SK-N-SH (cell line): ENCODE data around the gene AGAP1. TPM values are rescaled to one million over a fixed set of nuclear protein-coding genes. Genes with fewer than 3 reads are reported as not detected.

Source experiments
- CTCF ChIA-PET: fragments of 300-600, 350-600 bp; formaldehyde crosslinking; extraction: SDS; loops from one replicate; lab custom pipeline; 2021; lab: Yijun Ruan, JAX
- POLR2A ChIA-PET: fragments of 350-600 bp; sonication (Branson Sonifier 250); formaldehyde crosslinking; extraction: SDS; loops from one replicate; lab custom pipeline; 2020; ENCODE audit warnings: antibody characterized with exemption, inconsistent platforms; lab: Yijun Ruan, JAX
- DNase-seq: peaks from one replicate; pipeline ENCODE4 v3.0.0; 2012
- H2AFZ ChIP-seq: fragments of 200-600 bp; sonication (generic); 2 replicates; pipeline ENCODE4 v1.8.1; 2016; ENCODE audit warnings: antibody characterized with exemption, mild to moderate bottlenecking, low read depth
- H3F3A ChIP-seq: fragments of 200-600 bp; sonication (generic); replicated peaks from 2 replicates; pipeline ENCODE3; 2016; ENCODE audit warnings: antibody characterized with exemption, mild to moderate bottlenecking; ENCODE audit not compliant: insufficient read depth
- H3K27ac ChIP-seq, 2 experiments: fragments of 200-500 bp in 1 of 2; fragments of 200-600 bp in 1 of 2; sonication (Bioruptor generic) in 1 of 2; sonication (generic), shearing (Covaris generic) in 1 of 2; 2 replicates each; pipeline versions ENCODE4 v1.5.1 to v1.6.1; 2014 to 2016; ENCODE audit warnings: low read depth in 2 of 2, inconsistent platforms in 1 of 2, low read length in 1 of 2, mild to moderate bottlenecking in 1 of 2, mixed read lengths in 1 of 2
- H3K27me3 ChIP-seq: fragments of 200-600 bp; sonication (generic), shearing (Covaris generic); 2 replicates; pipeline ENCODE4 v1.6.1; 2016; ENCODE audit warnings: mixed run types; ENCODE audit not compliant: insufficient read depth
- H3K36me3 ChIP-seq, 2 experiments: fragments of 200-500 bp in 1 of 2; fragments of 200-600 bp in 1 of 2; sonication (Bioruptor generic) in 1 of 2; sonication (generic) in 1 of 2; replicated peaks in 1 of 2; 2 replicates each; pipeline versions ENCODE3 to v1.5.1; 2014 to 2016; ENCODE audit warnings: low read length in 1 of 2, mild to moderate bottlenecking in 1 of 2; ENCODE audit not compliant: insufficient read depth in 2 of 2, control insufficient read depth in 1 of 2
- H3K4me1 ChIP-seq, 2 experiments: fragments of 200-500 bp in 1 of 2; fragments of 200-600 bp in 1 of 2; sonication (Bioruptor generic) in 1 of 2; sonication (generic), shearing (Covaris generic) in 1 of 2; 2 replicates each; pipeline versions ENCODE4 v1.5.1 to v1.6.1; 2014 to 2016; ENCODE audit warnings: low read depth in 1 of 2, low read length in 1 of 2, mixed run types in 1 of 2; ENCODE audit not compliant: insufficient read depth in 2 of 2, control insufficient read depth in 1 of 2
- H3K4me2 ChIP-seq: fragments of 200-600 bp; sonication (generic), shearing (Covaris generic); 2 replicates; pipeline ENCODE4 v1.6.1; 2017; ENCODE audit warnings: mixed run types
- H3K4me3 ChIP-seq, 2 experiments: fragments of 200-500 bp in 1 of 2; fragments of 200-600 bp in 1 of 2; sonication (Bioruptor generic) in 1 of 2; sonication (generic), shearing (Covaris generic) in 1 of 2; 2 replicates each; pipeline versions ENCODE4 v1.5.1 to v1.8.1; 2014 to 2016; ENCODE audit warnings: low read depth in 2 of 2, inconsistent platforms in 1 of 2, low read length in 1 of 2, mild to moderate bottlenecking in 1 of 2, mixed read lengths in 1 of 2, moderate library complexity in 1 of 2
- H3K79me2 ChIP-seq: fragments of 200-600 bp; sonication (generic); 2 replicates; pipeline ENCODE4 v1.8.1; 2017; ENCODE audit warnings: mild to moderate bottlenecking; ENCODE audit not compliant: insufficient read depth
- H3K9ac ChIP-seq: fragments of 200-600 bp; sonication (generic); 2 replicates; pipeline ENCODE4 v1.6.1; 2017; ENCODE audit warnings: mixed run types
- H3K9me2 ChIP-seq: fragments of 200-600 bp; sonication (generic); 2 replicates; pipeline ENCODE4 v1.6.1; 2017; ENCODE audit warnings: mixed run types
- H3K9me3 ChIP-seq: fragments of 200-600 bp; sonication (generic); 2 replicates; pipeline ENCODE4 v1.6.1; 2017; ENCODE audit warnings: mixed run types, mild to moderate bottlenecking, moderate library complexity
- H4K20me1 ChIP-seq: fragments of 200-600 bp; sonication (generic); 2 replicates; pipeline ENCODE4 v1.6.1; 2017; ENCODE audit warnings: mild to moderate bottlenecking, mixed run types; ENCODE audit not compliant: insufficient read depth
- EP300 ChIP-seq, 2 experiments: IDR thresholded peaks; 2 replicates each; pipeline versions ENCODE4 v1.4.0 to v1.6.1; 2012; ENCODE audit warnings: borderline replicate concordance in 1 of 2, low read depth in 1 of 2, low read length in 1 of 2
- EZH2phosphoT487 ChIP-seq: fragments of 200-600 bp; sonication (generic); IDR thresholded peaks from 2 replicates; pipeline ENCODE4 v1.6.1; 2017; ENCODE audit warnings: low read depth, mixed run types, mild to moderate bottlenecking, antibody characterized with exemption, moderate library complexity, borderline replicate concordance
- IRF3 ChIP-seq: fragments of 150-350 bp; IDR thresholded peaks from 2 replicates; pipeline ENCODE4 v1.6.1; 2016; ENCODE audit warnings: mild to moderate bottlenecking, low read depth, low read length
- MXI1 ChIP-seq: IDR thresholded peaks from 2 replicates; pipeline ENCODE4 v1.6.1; 2012; ENCODE audit warnings: mild to moderate bottlenecking, low read depth, low read length, improper control_type of control experiment
- NFIC ChIP-seq: IDR thresholded peaks from 2 replicates; pipeline ENCODE4 v1.4.0; 2012; ENCODE audit warnings: borderline replicate concordance
- NRF1 ChIP-seq: IDR thresholded peaks from 2 replicates; pipeline ENCODE4 v1.6.1; 2012; ENCODE audit warnings: low read depth, mild to moderate bottlenecking, low read length
- PBX3 ChIP-seq: IDR thresholded peaks from 2 replicates; pipeline ENCODE4; 2012
- RAD21 ChIP-seq: IDR thresholded peaks from 2 replicates; pipeline ENCODE4 v1.6.1; 2012; ENCODE audit warnings: mild to moderate bottlenecking, low read length
- RFX5 ChIP-seq: IDR thresholded peaks from 2 replicates; pipeline ENCODE4 v1.6.1; 2012; ENCODE audit warnings: mild to moderate bottlenecking, improper control_type of control experiment, low read length
- SMC3 ChIP-seq: IDR thresholded peaks from 2 replicates; pipeline ENCODE4 v1.6.1; 2012; ENCODE audit warnings: low read depth, low read length, improper control_type of control experiment
- ZBTB33 ChIP-seq: IDR thresholded peaks from 2 replicates; pipeline ENCODE4 v1.4.0; 2012; ENCODE audit warnings: low read depth, borderline replicate concordance
- WGBS: methylation state at CpG from one replicate; pipeline ENCODE4 v1.1.6; 2017; ENCODE audit warnings: low lambda C conversion rate; 5-methylcytosine and 5-hydroxymethylcytosine counted together
- polyA plus RNA-seq, 3 experiments: library from polyadenylated mRNA; depleted of rRNA; stranded (reverse); fragments of >200 nt; gene quantifications; 2 replicates each; pipeline ENCODE4 v1.2.3, GENCODE V29; 2012

The AGAP1 gene
- polyA plus RNA-seq, 1 of the 3 experiments (the other 2 are of a cell fraction) = 8.8 TPM

GRCh38 chr2:235746257-235746934, 252.6 kb downstream of the AGAP1 start (continued):
- TF ChIP-seq PBX3 = no peak
- TF ChIP-seq, all 33 proteins: peak for 4

- no peaks in the 10 kb centered on the region for H3K27me3 ChIP-seq
- POLR2A ChIA-PET = no interaction called here
- WGBS = 95% methylated on average over 15 of the region's 23 CpGs
Observed at GRCh38 chr2:235747001-235747785, 253.3 kb downstream of the AGAP1 start.

More at GRCh38 chr2:235747001-235747785, 253.3 kb downstream of the AGAP1 start:
- Histone ChIP-seq H3K4me3 (no peak overlapping the region), H3K9me3 (no peaks in the 10 kb centered on the region), H3K4me2 (no peak overlapping the region), H3K9ac (no peak overlapping the region), H4K20me1 (no peaks in the 10 kb centered on the region), H3K9me2 (no peaks in the 10 kb centered on the region), H2AFZ (no peak overlapping the region), H3K79me2 (no peaks in the 10 kb centered on the region), H3F3A (no peaks in the 10 kb centered on the region), H3K4me1 (peaks cover 0 to 5% of the 10 kb centered on the region in 2 experiments; a peak in 1 of 4 replicates), H3K27ac (no peak overlapping the region), H3K36me3 (peaks cover 0 to 13% of the 10 kb centered on the region in 2 experiments)
- no peak for DNase-seq
- CTCF ChIA-PET = interaction anchor here (0.6 to 11.6 kb wide), 53 partner anchors 9 to 1284 kb away, joined by 3 to 301 read pairs (median 8); no protein-coding TSS in a partner anchor
- TF ChIP-seq EZH2phosphoT487 (no peak), EP300 (IDR thresholded peaks at IDR 0.05; ENCODE audit: borderline replicate concordance in 1 of 2, low read depth in 1 of 2, low read length in 1 of 2) (no peak), ZBTB33 (no peak), NFIC (no peak), IRF3 (no peak), NRF1 (no peak), RAD21 (no peak), RFX5 (no peak), SMC3 (no peak), PBX3 (no peak), MXI1 (no peak)
